HepG2 (cell line): ENCODE data around the gene SPINK5. TPM values are rescaled to one million over a fixed set of nuclear protein-coding genes. Genes with fewer than 3 reads are reported as not detected.

Source experiments
- ATAC-seq: fragments of 200-7000 bp; cut with Tn5 transposase; 3 replicates; pipeline ENCODE4 v1.9.1; 2020; ENCODE audit warnings: mild to moderate bottlenecking, moderate library complexity
- BruUV-seq: library from RNA; stranded (reverse); fragments of 400-500 nt; replicated peaks from 2 replicates; lab custom pipeline; 2021; lab: Mats Ljungman, UMichigan
- CTCF ChIA-PET: fragments of 300-600 bp; formaldehyde crosslinking; extraction: SDS; loops from one replicate; lab custom pipeline; 2021; ENCODE audit warnings: low total read pairs, inconsistent platforms, low intra/inter-chr PET ratio; lab: Yijun Ruan, JAX
- POLR2A ChIA-PET: fragments of 350-600 bp; sonication (Branson Sonifier 250); formaldehyde crosslinking; loops from one replicate; lab custom pipeline; 2020; ENCODE audit warnings: antibody characterized with exemption, inconsistent platforms; lab: Yijun Ruan, JAX
- DNase-seq: peaks from one replicate; pipeline ENCODE4 v3.0.0-alpha.2; 2015; ENCODE audit warnings: low spot score
- FAIRE-seq: peaks from 3 replicates; lab custom pipeline; 2011; peaks lifted over from hg19 to GRCh38; lab: Jason Lieb, UNC
- H2AFZ ChIP-seq: one replicate; pipeline ENCODE4 v1.6.1; 2011; ENCODE audit warnings: low read length, inconsistent platforms
- H3K27ac ChIP-seq: fragments of 300-600 bp; 3 replicates; pipeline ENCODE4 v1.8.0; 2011; ENCODE audit warnings: mixed run types, mild to moderate bottlenecking, mixed read lengths, low read length, inconsistent platforms; ENCODE audit not compliant: insufficient read depth; ENCODE audit errors: extremely low read length
- H3K27me3 ChIP-seq, 2 experiments: fragments of 200-600 bp in 1 of 2; 2 replicates in 1 of 2; 3 replicates in 1 of 2; pipeline versions ENCODE4 v1.6.0 to v1.8.0; 2011; ENCODE audit warnings: low read length in 2 of 2, mild to moderate bottlenecking in 2 of 2, moderate library complexity in 2 of 2, inconsistent platforms in 1 of 2; ENCODE audit not compliant: insufficient read depth in 2 of 2, control insufficient read depth in 1 of 2
- H3K36me3 ChIP-seq, 2 experiments: fragments of 200-600 bp in 1 of 2; replicated peaks in 1 of 2; 2 replicates in 1 of 2; 3 replicates in 1 of 2; pipeline versions ENCODE4 v1.5.1 to v1.8.0; 2011; ENCODE audit warnings: low read length in 2 of 2, inconsistent platforms in 1 of 2; ENCODE audit not compliant: insufficient read depth in 2 of 2, control insufficient read depth in 1 of 2
- H3K4me1 ChIP-seq: 2 replicates; pipeline ENCODE4 v1.5.1; 2012; ENCODE audit warnings: low read length, inconsistent platforms; ENCODE audit not compliant: insufficient read depth
- H3K4me2 ChIP-seq: 2 replicates; pipeline ENCODE4 v1.6.0; 2011; ENCODE audit warnings: low read depth, low read length, inconsistent platforms
- H3K4me3 ChIP-seq, 3 experiments: fragments of 200-600 bp in 1 of 3; sonication (generic), shearing (Covaris generic) in 1 of 3; replicated peaks in 1 of 3; 2 replicates each; pipeline ENCODE4 v1.5.1; 2011 to 2016; ENCODE audit warnings: low read length in 3 of 3, inconsistent platforms in 2 of 3, low read depth in 2 of 3, mild to moderate bottlenecking in 2 of 3, control low read depth in 1 of 3, mixed read lengths in 1 of 3; ENCODE audit not compliant: insufficient read depth in 1 of 3
- H3K79me2 ChIP-seq: one replicate; pipeline ENCODE4 v1.6.1; 2011; ENCODE audit warnings: low read length, inconsistent platforms; ENCODE audit not compliant: insufficient read depth
- H3K9ac ChIP-seq: 2 replicates; pipeline ENCODE4 v1.6.0; 2011; ENCODE audit warnings: mild to moderate bottlenecking, low read depth, low read length, inconsistent platforms; ENCODE audit not compliant: insufficient read depth
- H3K9me3 ChIP-seq: 2 replicates; pipeline ENCODE4 v1.5.1; 2012; ENCODE audit warnings: mild to moderate bottlenecking, low read length
- H4K20me1 ChIP-seq: 2 replicates; pipeline ENCODE4 v1.6.0; 2011; ENCODE audit warnings: inconsistent platforms, mild to moderate bottlenecking, low read length, moderate library complexity; ENCODE audit not compliant: insufficient read depth
- ATF4 ChIP-seq, 2 experiments: fragments of 450-650 bp in 1 of 2; sonication (generic) in 1 of 2; formaldehyde crosslinking; IDR thresholded peaks; 2 replicates each; pipeline versions ENCODE4 v1.5.0 to v1.8.0; 2020 to 2022; ENCODE audit warnings: mild to moderate bottlenecking in 1 of 2, missing genetic modification reagents in 1 of 2
- PAX8 ChIP-seq: sonication (generic); formaldehyde crosslinking; IDR thresholded peaks from 2 replicates; pipeline ENCODE4 v1.8.0; 2022; ENCODE audit warnings: mild to moderate bottlenecking, missing genetic modification reagents, borderline replicate concordance
- RXRB ChIP-seq: IDR thresholded peaks from 2 replicates; pipeline ENCODE4 v1.6.1; 2016; ENCODE audit warnings: borderline replicate concordance, missing genetic modification reagents, missing compliant biosample characterization
- SATB2 ChIP-seq: sonication (generic); formaldehyde crosslinking; IDR thresholded peaks from 2 replicates; pipeline ENCODE4 v1.5.0; 2020; ENCODE audit warnings: missing genetic modification reagents
- ZNF512 ChIP-seq: sonication (generic); formaldehyde crosslinking; IDR thresholded peaks from 2 replicates; pipeline ENCODE4 v1.4.0; 2020; ENCODE audit warnings: mild to moderate bottlenecking, missing genetic modification reagents
- ZNF589 ChIP-seq: sonication (generic); formaldehyde crosslinking; conservative IDR thresholded peaks from 2 replicates; pipeline ENCODE4 v1.8.0; 2022; ENCODE audit warnings: mild to moderate bottlenecking, moderate library complexity, missing genetic modification reagents
- ZNF747 ChIP-seq: sonication (generic); formaldehyde crosslinking; IDR thresholded peaks from 2 replicates; pipeline ENCODE4 v1.8.1; 2023; ENCODE audit warnings: missing genetic modification reagents, mild to moderate bottlenecking, borderline replicate concordance
- ZNF800 ChIP-seq: sonication (generic); formaldehyde crosslinking; IDR thresholded peaks from 2 replicates; pipeline ENCODE4 v1.4.0; 2020; ENCODE audit warnings: missing genetic modification reagents
- WGBS: methylation state at CpG from one replicate; pipeline ENCODE4 v1.1.6; 2017; ENCODE audit warnings: low lambda C conversion rate; 5-methylcytosine and 5-hydroxymethylcytosine counted together
- in situ Hi-C: cut with HindIII; loops from 2 replicates; pipeline ENCODE4 v1.10.0; 2017; ENCODE audit warnings: low pct_unique_long_range_greater_than_20kb; ENCODE audit not compliant: extremely low pct_ligation_motif_present
- intact Hi-C: fragments of 100-400 bp; cut with micrococcal nuclease; formaldehyde crosslinking; loops from one replicate; pipeline ENCODE4 v1.10.0; 2022; ENCODE audit not compliant: unreplicated experiment
- polyA plus RNA-seq, 8 experiments: library from polyadenylated mRNA; depleted of rRNA in 3 of 8; stranded (reverse) in 7 of 8; unstranded in 1 of 8; fragments of >200 nt; fragmentation: Illumina TruSeq in 4 of 8; extraction: Trizol in 4 of 8; gene quantifications; 2 replicates each; pipeline versions ENCODE4 v1.2.1 to v1.2.3, GENCODE V29; 2011 to 2016; ENCODE audit warnings: low read depth in 4 of 8, missing spikeins in 1 of 8, mixed read lengths in 1 of 8; ENCODE audit not compliant: insufficient read depth in 1 of 8
- total RNA-seq, 5 experiments: library from RNA; depleted of rRNA; stranded (reverse); fragments of >200 nt; fragmentation: Illumina TruSeq; extraction: Trizol; gene quantifications; 2 replicates each; pipeline ENCODE4 v1.2.3, GENCODE V29; 2016; ENCODE audit warnings: low read depth in 1 of 5

SPINK5 gene
- total and polyA plus RNA-seq, 2 of the 13 experiments (the other 11 are each of a cell fraction or from before 2014, with no cell fraction given) = 0.03 TPM; not detected in 1

- intact Hi-C loops = no loop called here
- WGBS = 7% methylated on average over 1 of the region's 1 CpG
- H3K79me2 ChIP-seq = no peaks in the 10 kb centered on the region
Observed at GRCh38 chr5:148168246-148168645, 104.5 kb downstream of the SPINK5 start, which contains the start of gene SPINK14. Gene SPINK14 (plus strand): TSS chr5:148168546. CDS start chr5:148169733, 1,187 bp downstream.

More at GRCh38 chr5:148168246-148168645, 104.5 kb downstream of the SPINK5 start, which contains the start of gene SPINK14:
- POLR2A ChIA-PET = no interaction called here
- no peaks in the 10 kb centered on the region for H4K20me1 ChIP-seq
- no peak within 1 kb of the TSS for H3K4me3 ChIP-seq
- in situ Hi-C loops = no loop called here
- FAIRE-seq (no peak), ATAC-seq (no peak), DNase-seq (no peak)
- BruUV-seq = no TSS peak
- H2AFZ ChIP-seq = no peak within 1 kb of the TSS
- no peak within 1 kb of the TSS for H3K4me2 ChIP-seq
- H3K27ac ChIP-seq = no peak within 1 kb of the TSS
- no peaks in the 10 kb centered on the region for H3K27me3 ChIP-seq
- CTCF ChIA-PET = no interaction called here
- H3K36me3 ChIP-seq = no peaks in the 10 kb centered on the region
- no peaks in the 10 kb centered on the region for H3K4me1 ChIP-seq
- no peaks in the 10 kb centered on the region for H3K9me3 ChIP-seq
- TF ChIP-seq ZNF512 (no peak), PAX8 (CRISPR knock-in tag) (no peak), RXRB (CRISPR knock-in tag) (no peak), ATF4 (CRISPR knock-in tag; IDR thresholded peaks at IDR 0.05) (0 out of 4 replicates have a peak, but pooled peaks of 1 of the 2 experiments have one; percentile 17), ZNF589 (no peak), ZNF800 (CRISPR knock-in tag) (no peak), ZNF747 (CRISPR knock-in tag) (no peak), SATB2 (CRISPR knock-in tag) (no peak)
- H3K9ac ChIP-seq = no peak within 1 kb of the TSS
